ENCODE data around the gene GJD2.

GRCh38 chr15:34793071-34793470, 38.3 kb upstream of the GJD2 start:
- TF ChIP-seq CTCF (conservative IDR thresholded peaks at IDR 0.05; ENCODE audit: low read depth, low read length) (no peak), EZH2 (IDR thresholded peaks at IDR 0.05; ENCODE audit: low read length, unreplicated experiment) (no peak), EZH2phosphoT487 (IDR thresholded peaks at IDR 0.05; ENCODE audit: borderline replicate concordance, low read length) (no peak)

All from PC-3 (cell line).